GM23338 (cell line): ENCODE results near the gene ANXA6. TPM values are rescaled to one million over a fixed set of nuclear protein-coding genes. Genes with fewer than 3 reads are reported as not detected.
A peak's percentile ranks its signal among the peaks of the same experiment; 100 is the strongest.

ENCODE experiments used
- ATAC-seq: fragments of 200-7000 bp; cut with Tn5 transposase; 3 replicates; pipeline ENCODE4 v1.9.1; 2020
- DNase-seq: peaks from one replicate; pipeline ENCODE4 v3.0.0-alpha.2; 2015; ENCODE audit warnings: low spot score
- H2AFZ ChIP-seq: fragments of 200-600 bp; sonication (generic); 2 replicates; pipeline ENCODE4 v1.8.0; 2016; ENCODE audit warnings: antibody characterized with exemption, mild to moderate bottlenecking, moderate library complexity
- H3F3A ChIP-seq: fragments of 200-600 bp; sonication (generic); replicated peaks from 2 replicates; pipeline ENCODE4 v1.8.0; 2017; ENCODE audit warnings: antibody characterized with exemption, mixed run types, low read depth
- H3K27ac ChIP-seq: fragments of 200-600 bp; sonication (generic); 2 replicates; pipeline ENCODE4 v1.6.1; 2016; ENCODE audit warnings: low read depth
- H3K27me3 ChIP-seq: fragments of 200-600 bp; sonication (generic); 2 replicates; pipeline ENCODE4 v1.8.0; 2016; ENCODE audit warnings: mild to moderate bottlenecking, mixed run types, moderate library complexity; ENCODE audit not compliant: insufficient read depth
- H3K36me3 ChIP-seq: fragments of 200-600 bp; sonication (generic); 2 replicates; pipeline ENCODE4 v1.8.0; 2016; ENCODE audit warnings: mild to moderate bottlenecking; ENCODE audit not compliant: insufficient read depth
- H3K4me1 ChIP-seq: fragments of 200-600 bp; sonication (generic); 2 replicates; pipeline ENCODE4 v1.8.0; 2016; ENCODE audit warnings: mild to moderate bottlenecking, moderate library complexity; ENCODE audit not compliant: insufficient read depth
- H3K4me2 ChIP-seq: fragments of 200-600 bp; sonication (generic); 2 replicates; pipeline ENCODE4 v1.7.1; 2017; ENCODE audit warnings: mixed run types
- H3K4me3 ChIP-seq: fragments of 200-600 bp; sonication (generic); 2 replicates; pipeline ENCODE4 v1.6.1; 2016; ENCODE audit warnings: mixed run types
- H3K79me2 ChIP-seq: fragments of 200-600 bp; sonication (generic); replicated peaks from 2 replicates; pipeline ENCODE4 v1.8.0; 2017; ENCODE audit warnings: mild to moderate bottlenecking; ENCODE audit not compliant: insufficient read depth
- H3K9me2 ChIP-seq: fragments of 200-600 bp; sonication (generic); 2 replicates; pipeline ENCODE4 v1.8.0; 2017; ENCODE audit not compliant: insufficient read depth
- H4K20me1 ChIP-seq: fragments of 200-600 bp; sonication (generic); replicated peaks from 2 replicates; pipeline ENCODE4 v1.8.0; 2017; ENCODE audit warnings: mild to moderate bottlenecking; ENCODE audit not compliant: insufficient read depth
- H3K27ac Mint-ChIP-seq: 2 replicates; pipeline ENCODE4 v1.8.0; 2020; ENCODE audit warnings: inconsistent platforms, mild to moderate bottlenecking, moderate library complexity, mixed read lengths
- H3K27me3 Mint-ChIP-seq: 3 replicates; pipeline ENCODE4 v1.8.0; 2022; ENCODE audit warnings: low read depth, mild to moderate bottlenecking, moderate library complexity, mixed read lengths, inconsistent platforms; ENCODE audit not compliant: insufficient read depth, poor library complexity
- H3K36me3 Mint-ChIP-seq: 3 replicates; pipeline ENCODE4 v1.8.0; 2021; ENCODE audit warnings: low read depth, mild to moderate bottlenecking, inconsistent platforms, moderate library complexity, mixed read lengths
- H3K4me1 Mint-ChIP-seq: 3 replicates; pipeline ENCODE4 v1.8.0; 2020; ENCODE audit warnings: mild to moderate bottlenecking, inconsistent platforms, mixed read lengths
- H3K4me3 Mint-ChIP-seq: 3 replicates; pipeline ENCODE4 v1.8.0; 2021; ENCODE audit warnings: moderate library complexity, mild to moderate bottlenecking, inconsistent platforms, mixed read lengths
- H3K9me3 Mint-ChIP-seq: 3 replicates; pipeline ENCODE4 v1.8.0; 2020; ENCODE audit warnings: moderate library complexity, mild to moderate bottlenecking, inconsistent platforms, mixed read lengths
- CTCF ChIP-seq, 2 experiments: fragments of 200-600 bp in 1 of 2; sonication (generic) in 1 of 2; conservative IDR thresholded peaks; 2 replicates each; pipeline versions ENCODE4 v1.5.1 to v1.6.1; 2016 to 2017; ENCODE audit warnings: antibody characterized with exemption in 2 of 2, low read depth in 2 of 2, mild to moderate bottlenecking in 2 of 2, moderate library complexity in 1 of 2
- EZH2phosphoT487 ChIP-seq: fragments of 200-600 bp; sonication (generic); IDR thresholded peaks from one replicate; pipeline ENCODE4 v1.8.1; 2018; ENCODE audit warnings: antibody characterized with exemption; ENCODE audit not compliant: unreplicated experiment
- NANOG ChIP-seq: IDR thresholded peaks from 2 replicates; pipeline ENCODE4 v1.6.1; 2016; ENCODE audit warnings: antibody characterized with exemption, borderline replicate concordance
- polyA plus RNA-seq: library from polyadenylated mRNA; unstranded; fragments of >200 nt; fragmentation: Nextera tagmentation; extraction: Ambion mirVana; gene quantifications from 2 replicates; pipeline ENCODE4 v1.2.1, GENCODE V29; 2016
- total RNA-seq: library from RNA; depleted of rRNA; stranded (reverse); fragments of >200 nt; shearing (Covaris generic); gene quantifications from 2 replicates; pipeline ENCODE4 v1.2.3, GENCODE V29; 2014
- TF ChIP-seq, protein P1 (sequence below): IDR thresholded peaks from 2 replicates; pipeline ENCODE4 v1.6.1; 2016; ENCODE audit warnings: antibody characterized with exemption
- TF ChIP-seq, protein P2 (sequence below): IDR thresholded peaks from one replicate; pipeline ENCODE4 v1.6.1; 2018; ENCODE audit warnings: antibody characterized with exemption; ENCODE audit not compliant: unreplicated experiment

Gene ANXA6
- total and polyA plus RNA-seq, 2 experiments from 2014 or later: 26.5 to 110 TPM

DNA sequence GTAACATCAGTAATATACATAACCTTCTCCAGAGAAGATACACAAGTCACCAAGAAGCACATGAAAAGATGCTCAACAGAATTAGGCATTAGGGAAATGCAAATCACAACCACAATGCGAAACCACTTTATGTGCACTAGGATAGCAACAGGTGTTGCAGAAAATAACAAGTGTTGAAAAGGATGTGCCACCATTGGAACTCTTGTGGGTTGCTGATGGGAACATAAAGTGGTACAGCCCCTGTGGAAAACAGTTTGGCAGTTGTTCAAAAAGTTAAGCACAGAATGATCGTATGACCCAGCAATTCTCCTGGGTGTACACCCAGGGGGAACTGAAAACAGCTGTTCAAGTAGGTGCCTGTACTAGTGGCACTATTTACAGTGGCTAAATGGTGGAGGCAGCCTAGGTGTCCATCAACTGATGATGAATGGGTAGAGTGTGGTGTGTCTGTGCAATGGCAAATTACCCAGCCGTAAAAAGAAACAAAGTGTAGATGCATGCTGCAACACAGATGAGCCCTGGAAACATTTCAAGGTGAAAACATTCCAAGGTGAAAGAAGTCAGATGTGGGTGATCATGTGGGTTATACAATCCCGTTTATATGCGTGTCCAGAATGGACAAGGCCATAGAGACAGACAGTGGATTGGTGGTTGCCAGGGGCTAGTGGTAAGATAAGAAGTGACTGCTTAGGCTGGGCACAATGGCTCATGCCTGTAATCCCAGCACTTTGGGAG, 39.1 kb upstream of the ANXA6 start:
- no peak overlapping the region for H2AFZ ChIP-seq
- Mint-ChIP-seq H3K36me3 (no peaks in the 10 kb centered on the region), H3K9me3 (no peaks in the 10 kb centered on the region; the same call in 2 of the 3 replicates), H3K4me1 (peaks cover 3% of the 10 kb centered on the region; the same call in 1 of the 3 replicates), H3K4me3 (no peak overlapping the region), H3K27me3 (peaks cover 3% of the 10 kb centered on the region), H3K27ac (peak overlapping the region; percentile 32; the same call in 1 of the 2 replicates)
- no peak overlapping the region for H3K27ac ChIP-seq
- H3K27me3 ChIP-seq: no peaks in the 10 kb centered on the region
- H4K20me1 ChIP-seq: no peaks in the 10 kb centered on the region
- ATAC-seq: no peak
- no peak overlapping the region for H3K4me2 ChIP-seq
- TF ChIP-seq CTCF (conservative IDR thresholded peaks at IDR 0.05; ENCODE audit: low read depth in 2 of 2): no peak
- H3K36me3 ChIP-seq: no peaks in the 10 kb centered on the region
- no peak for DNase-seq
- H3K9me2 ChIP-seq: no peaks in the 10 kb centered on the region
- no peak overlapping the region for H3K4me3 ChIP-seq
- no peaks in the 10 kb centered on the region for H3F3A ChIP-seq
- H3K4me1 ChIP-seq: no peaks in the 10 kb centered on the region; the same call in 1 of the 2 replicates
- no peaks in the 10 kb centered on the region for H3K79me2 ChIP-seq

- no peak for DNase-seq
- TF ChIP-seq EZH2phosphoT487 (no peak), NANOG (no peak)
- TF ChIP-seq, protein P1, sequence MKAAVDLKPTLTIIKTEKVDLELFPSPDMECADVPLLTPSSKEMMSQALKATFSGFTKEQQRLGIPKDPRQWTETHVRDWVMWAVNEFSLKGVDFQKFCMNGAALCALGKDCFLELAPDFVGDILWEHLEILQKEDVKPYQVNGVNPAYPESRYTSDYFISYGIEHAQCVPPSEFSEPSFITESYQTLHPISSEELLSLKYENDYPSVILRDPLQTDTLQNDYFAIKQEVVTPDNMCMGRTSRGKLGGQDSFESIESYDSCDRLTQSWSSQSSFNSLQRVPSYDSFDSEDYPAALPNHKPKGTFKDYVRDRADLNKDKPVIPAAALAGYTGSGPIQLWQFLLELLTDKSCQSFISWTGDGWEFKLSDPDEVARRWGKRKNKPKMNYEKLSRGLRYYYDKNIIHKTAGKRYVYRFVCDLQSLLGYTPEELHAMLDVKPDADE: no peak
- TF ChIP-seq, protein P2, sequence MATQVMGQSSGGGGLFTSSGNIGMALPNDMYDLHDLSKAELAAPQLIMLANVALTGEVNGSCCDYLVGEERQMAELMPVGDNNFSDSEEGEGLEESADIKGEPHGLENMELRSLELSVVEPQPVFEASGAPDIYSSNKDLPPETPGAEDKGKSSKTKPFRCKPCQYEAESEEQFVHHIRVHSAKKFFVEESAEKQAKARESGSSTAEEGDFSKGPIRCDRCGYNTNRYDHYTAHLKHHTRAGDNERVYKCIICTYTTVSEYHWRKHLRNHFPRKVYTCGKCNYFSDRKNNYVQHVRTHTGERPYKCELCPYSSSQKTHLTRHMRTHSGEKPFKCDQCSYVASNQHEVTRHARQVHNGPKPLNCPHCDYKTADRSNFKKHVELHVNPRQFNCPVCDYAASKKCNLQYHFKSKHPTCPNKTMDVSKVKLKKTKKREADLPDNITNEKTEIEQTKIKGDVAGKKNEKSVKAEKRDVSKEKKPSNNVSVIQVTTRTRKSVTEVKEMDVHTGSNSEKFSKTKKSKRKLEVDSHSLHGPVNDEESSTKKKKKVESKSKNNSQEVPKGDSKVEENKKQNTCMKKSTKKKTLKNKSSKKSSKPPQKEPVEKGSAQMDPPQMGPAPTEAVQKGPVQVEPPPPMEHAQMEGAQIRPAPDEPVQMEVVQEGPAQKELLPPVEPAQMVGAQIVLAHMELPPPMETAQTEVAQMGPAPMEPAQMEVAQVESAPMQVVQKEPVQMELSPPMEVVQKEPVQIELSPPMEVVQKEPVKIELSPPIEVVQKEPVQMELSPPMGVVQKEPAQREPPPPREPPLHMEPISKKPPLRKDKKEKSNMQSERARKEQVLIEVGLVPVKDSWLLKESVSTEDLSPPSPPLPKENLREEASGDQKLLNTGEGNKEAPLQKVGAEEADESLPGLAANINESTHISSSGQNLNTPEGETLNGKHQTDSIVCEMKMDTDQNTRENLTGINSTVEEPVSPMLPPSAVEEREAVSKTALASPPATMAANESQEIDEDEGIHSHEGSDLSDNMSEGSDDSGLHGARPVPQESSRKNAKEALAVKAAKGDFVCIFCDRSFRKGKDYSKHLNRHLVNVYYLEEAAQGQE: no peak
- Mint-ChIP-seq H3K9me3 (no peaks in the 10 kb centered on the region; the same call in 2 of the 3 replicates), H3K4me3 (no peak overlapping the region), H3K27ac (no peak overlapping the region), H3K4me1 (peaks cover 8% of the 10 kb centered on the region; the same call in 2 of the 3 replicates), H3K27me3 (peaks cover 3% of the 10 kb centered on the region), H3K36me3 (no peaks in the 10 kb centered on the region)
- no peak overlapping the region for H3K27ac ChIP-seq
- H3K4me3 ChIP-seq: no peak overlapping the region
- no peaks in the 10 kb centered on the region for H3K79me2 ChIP-seq
- no peak overlapping the region for H2AFZ ChIP-seq
- H3K4me1 ChIP-seq: no peaks in the 10 kb centered on the region; the same call in 1 of the 2 replicates
- no peaks in the 10 kb centered on the region for H3K27me3 ChIP-seq
- no peaks in the 10 kb centered on the region for H4K20me1 ChIP-seq
- H3K4me2 ChIP-seq: no peak overlapping the region
- no peak for ATAC-seq
- H3K36me3 ChIP-seq: no peaks in the 10 kb centered on the region
- no peaks in the 10 kb centered on the region for H3K9me2 ChIP-seq
- no peaks in the 10 kb centered on the region for H3F3A ChIP-seq
Observed at GRCh38 chr5:151195622-151196021, 38.0 kb upstream of the ANXA6 start.
